K562 (cell line): ENCODE measurements around the gene LPCAT2. TPM values are rescaled to one million over a fixed set of nuclear protein-coding genes. Genes with fewer than 3 reads are reported as not detected.

Experiments used
- ATAC-seq: fragments of 200-7000 bp; cut with Tn5 transposase; 3 replicates; pipeline ENCODE4 v1.9.1; 2020; ENCODE audit warnings: moderate library complexity
- BruUV-seq: library from RNA; stranded (reverse); fragments of 400-500 nt; replicated peaks from 2 replicates; lab custom pipeline; 2021; lab: Mats Ljungman, UMichigan
- CTCF ChIA-PET: fragments of 300-600 bp; formaldehyde crosslinking; extraction: SDS; loops from one replicate; lab custom pipeline; 2021; ENCODE audit warnings: low intra/inter-chr PET ratio; lab: Yijun Ruan, JAX
- POLR2A ChIA-PET: fragments of 300-600, 350-650 bp; sonication (Branson Sonifier 250); formaldehyde crosslinking; extraction: SDS; loops from one replicate; lab custom pipeline; 2021; ENCODE audit warnings: antibody characterized with exemption, inconsistent platforms; lab: Yijun Ruan, JAX
- DNase-seq, 4 experiments: peaks; one replicate each; pipeline versions ENCODE4 v3.0.0 to v3.0.0-alpha.2; 2011 to 2018; ENCODE audit warnings: low spot score in 3 of 4, mixed read lengths in 3 of 4; ENCODE audit errors: extremely low read depth in 1 of 4
- FAIRE-seq: peaks from 2 replicates; lab custom pipeline; 2011; peaks lifted over from hg19 to GRCh38; lab: Jason Lieb, UNC
- H2AFZ ChIP-seq: 2 replicates; pipeline ENCODE4 v1.6.0; 2011; ENCODE audit warnings: low read depth, low read length, control low read depth, inconsistent platforms
- H3K27ac ChIP-seq: fragments of 200-600 bp; 3 replicates; pipeline ENCODE4 v1.8.0; 2011; ENCODE audit warnings: low read depth, mild to moderate bottlenecking, control low read depth, inconsistent platforms, low read length, moderate library complexity, mixed read lengths; ENCODE audit errors: extremely low read depth
- H3K27me3 ChIP-seq, 2 experiments: fragments of 300-600 bp in 1 of 2; 2 replicates in 1 of 2; 3 replicates in 1 of 2; pipeline versions ENCODE4 v1.6.0 to v1.8.0; 2011; ENCODE audit warnings: inconsistent platforms in 2 of 2, low read length in 2 of 2, mild to moderate bottlenecking in 1 of 2, mixed read lengths in 1 of 2, moderate library complexity in 1 of 2; ENCODE audit not compliant: control insufficient read depth in 2 of 2, insufficient read depth in 2 of 2
- H3K36me3 ChIP-seq: fragments of 300-600 bp; 3 replicates; pipeline ENCODE4 v1.8.0; 2011; ENCODE audit warnings: mild to moderate bottlenecking, low read length, inconsistent platforms; ENCODE audit not compliant: control insufficient read depth, insufficient read depth
- H3K4me1 ChIP-seq, 2 experiments: fragments of 200-600 bp in 1 of 2; replicated peaks in 1 of 2; 2 replicates in 1 of 2; 3 replicates in 1 of 2; pipeline versions ENCODE4 v1.5.1 to v1.8.0; 2011; ENCODE audit warnings: inconsistent platforms in 2 of 2, low read length in 2 of 2, mild to moderate bottlenecking in 1 of 2, mixed read lengths in 1 of 2, moderate library complexity in 1 of 2; ENCODE audit not compliant: control insufficient read depth in 2 of 2, insufficient read depth in 2 of 2
- H3K4me2 ChIP-seq: 2 replicates; pipeline ENCODE4 v1.6.1; 2011; ENCODE audit warnings: low read length, control low read depth, inconsistent platforms, mixed read lengths; ENCODE audit not compliant: insufficient read depth
- H3K4me3 ChIP-seq: fragments of 200-600 bp; sonication (generic), shearing (Covaris generic); 2 replicates; pipeline ENCODE4 v1.5.1; 2016; ENCODE audit warnings: control low read depth, inconsistent platforms
- H3K79me2 ChIP-seq: fragments of 200-600 bp; 3 replicates; pipeline ENCODE4 v1.8.0; 2011; ENCODE audit warnings: low read length, inconsistent platforms; ENCODE audit not compliant: control insufficient read depth, insufficient read depth
- H3K9ac ChIP-seq, 2 experiments: 2 replicates each; pipeline versions ENCODE4 v1.6.0 to v1.6.1; 2011; ENCODE audit warnings: low read depth in 2 of 2, low read length in 2 of 2, control low read depth in 1 of 2, inconsistent platforms in 1 of 2, mild to moderate bottlenecking in 1 of 2, mixed read lengths in 1 of 2; ENCODE audit not compliant: insufficient read depth in 1 of 2
- H3K9me1 ChIP-seq: one replicate; pipeline ENCODE4 v1.6.0; 2011; ENCODE audit warnings: inconsistent platforms, mild to moderate bottlenecking, low read length, moderate library complexity; ENCODE audit not compliant: control insufficient read depth, insufficient read depth
- H3K9me3 ChIP-seq: replicated peaks from 2 replicates; pipeline ENCODE4 v1.5.1; 2011; ENCODE audit warnings: low read depth, low read length, inconsistent platforms; ENCODE audit not compliant: control insufficient read depth, insufficient read depth
- H4K20me1 ChIP-seq: replicated peaks from 2 replicates; pipeline ENCODE4 v1.6.1; 2011; ENCODE audit warnings: low read length, inconsistent platforms, mixed read lengths; ENCODE audit not compliant: control insufficient read depth, insufficient read depth
- CREBBP ChIP-seq: IDR thresholded peaks from one replicate; pipeline ENCODE4 v1.6.1; 2012; ENCODE audit warnings: low read depth, mild to moderate bottlenecking, control low read depth, inconsistent platforms, low read length
- ESRRA ChIP-seq: fragments of 450-650 bp; IDR thresholded peaks from 2 replicates; pipeline ENCODE4 v1.6.1; 2014; ENCODE audit warnings: low read depth, mild to moderate bottlenecking, moderate library complexity, borderline replicate concordance
- ESRRB ChIP-seq: fragments of 250-450 bp; sonication (Bioruptor Pico); IDR thresholded peaks from 2 replicates; pipeline ENCODE4 v1.5.0; 2020; ENCODE audit warnings: mild to moderate bottlenecking, moderate library complexity, borderline replicate concordance
- FOXK2 ChIP-seq, 2 experiments: fragments of 450-650 bp; IDR thresholded peaks in 1 of 2; conservative IDR thresholded peaks in 1 of 2; 2 replicates each; pipeline ENCODE4 v1.6.1; 2016; ENCODE audit warnings: low read depth in 2 of 2, mild to moderate bottlenecking in 1 of 2
- MITF ChIP-seq: IDR thresholded peaks from 2 replicates; pipeline ENCODE4 v1.6.1; 2014; ENCODE audit warnings: antibody characterized with exemption
- NEUROD1 ChIP-seq: fragments of 150-350 bp; IDR thresholded peaks from 2 replicates; pipeline ENCODE4 v1.6.1; 2014; ENCODE audit warnings: borderline replicate concordance, low read length, low read depth; ENCODE audit not compliant: partially characterized antibody
- NR2C2 ChIP-seq, 2 experiments: fragments of 200-800 bp in 1 of 2; sonication (Bioruptor generic) in 1 of 2; sonication (generic) in 1 of 2; formaldehyde crosslinking in 1 of 2; IDR thresholded peaks; 2 replicates each; pipeline versions ENCODE4 v1.6.1 to v1.8.0; 2016 to 2022; ENCODE audit warnings: mild to moderate bottlenecking in 1 of 2, missing compliant biosample characterization in 1 of 2, missing genetic modification characterization in 1 of 2, missing genetic modification reagents in 1 of 2
- RBM25 ChIP-seq: fragments of 200-400 bp; formaldehyde crosslinking; IDR thresholded peaks from 2 replicates; pipeline ENCODE4 v1.6.1; 2018; ENCODE audit warnings: low read length, low read depth, moderate library complexity; ENCODE audit not compliant: severe bottlenecking
- SAFB2 ChIP-seq: fragments of 200-400 bp; formaldehyde crosslinking; IDR thresholded peaks from 2 replicates; pipeline ENCODE4 v1.6.1; 2018; ENCODE audit warnings: borderline replicate concordance, low read length, low read depth, moderate library complexity; ENCODE audit not compliant: severe bottlenecking
- ZBTB1 ChIP-seq: sonication (generic); formaldehyde crosslinking; IDR thresholded peaks from 2 replicates; pipeline ENCODE4 v1.8.1; 2023; ENCODE audit warnings: missing genetic modification reagents, low read depth, mild to moderate bottlenecking, borderline replicate concordance
- WGBS: fragments of 100-300 bp; shearing (Covaris generic); methylation state at CpG from one replicate; pipeline ENCODE4 v1.1.6; 2016; ENCODE audit warnings: low coverage, mixed read lengths; ENCODE audit not compliant: insufficient coverage; ENCODE audit errors: missing lambda C conversion rate; 5-methylcytosine and 5-hydroxymethylcytosine counted together
- in situ Hi-C: fragments of 300-500 bp; cut with MboI; formaldehyde crosslinking; loops from 4 replicates; pipeline ENCODE4 v1.15.0; 2018; ENCODE audit warnings: inconsistent platforms, mixed read lengths
- intact Hi-C: fragments of 100-400 bp; cut with micrococcal nuclease; formaldehyde crosslinking; loops from 2 replicates; pipeline ENCODE4 v1.14.2; 2022
- polyA plus RNA-seq, 8 experiments: library from polyadenylated mRNA; depleted of rRNA in 4 of 8; stranded (reverse) in 5 of 8; unstranded in 3 of 8; fragments of >200 nt; fragmentation: Nextera tagmentation in 2 of 8; fragmentation: Illumina TruSeq in 1 of 8; extraction: Ambion mirVana in 2 of 8; extraction: Trizol in 1 of 8; gene quantifications; 2 replicates each; pipeline versions ENCODE4 v1.2.1 to v1.2.3, GENCODE V29; 2011 to 2014; ENCODE audit warnings: inconsistent platforms in 1 of 8, missing spikeins in 1 of 8
- total RNA-seq, 7 experiments: library from RNA; depleted of rRNA in 6 of 7; stranded (reverse); fragments of >200 nt in 6 of 7; fragmentation: Illumina TruSeq in 2 of 7; extraction: Trizol in 2 of 7; gene quantifications; 2 replicates each; pipeline versions ENCODE4 v1.2.1 to v1.2.3, GENCODE V29; 2011 to 2021; ENCODE audit warnings: low replicate concordance in 1 of 7
- TF ChIP-seq, protein P1 (sequence below): fragments of 450-650 bp; conservative IDR thresholded peaks from 2 replicates; pipeline ENCODE4 v1.6.1; 2016; ENCODE audit warnings: missing genetic modification characterization, low read depth, mild to moderate bottlenecking, control low read depth, missing compliant biosample characterization

Gene LPCAT2
- total and polyA plus RNA-seq, 9 of the 15 experiments (the other 6 are each of a cell fraction or from before 2014, with no cell fraction given) = 2.9 to 15.0 (median 7.3) TPM

GRCh38 chr16:55561319-55561848 lies 52.5 kb downstream of the LPCAT2 start:
- intact Hi-C loops (no loop called here), in situ Hi-C loops (no loop called here)
- no peak for ATAC-seq
- BruUV-seq = no TSS peak
- H3K9me1 ChIP-seq = no peaks in the 10 kb centered on the region
- no peaks in the 10 kb centered on the region for H3K36me3 ChIP-seq
- no peak overlapping the region for H3K27ac ChIP-seq
- peaks cover 0 to 1% of the 10 kb centered on the region in 2 experiments; a peak in 1 of 5 replicates for H3K4me1 ChIP-seq
- CTCF ChIA-PET = no interaction called here
- no peak for DNase-seq
- H3K4me3 ChIP-seq = no peak overlapping the region
- no peaks in the 10 kb centered on the region for H4K20me1 ChIP-seq
- no peaks in the 10 kb centered on the region for H3K27me3 ChIP-seq
- no peak overlapping the region for H2AFZ ChIP-seq
- no peak overlapping the region for H3K4me2 ChIP-seq
- no peak overlapping the region for H3K9ac ChIP-seq
- FAIRE-seq = peak; percentile 23
- no peaks in the 10 kb centered on the region for H3K79me2 ChIP-seq
- POLR2A ChIA-PET = no interaction called here
- H3K9me3 ChIP-seq = no peaks in the 10 kb centered on the region
- no peak for TF ChIP-seq SAFB2
- TF ChIP-seq CREBBP = no peak
- TF ChIP-seq, protein P1, sequence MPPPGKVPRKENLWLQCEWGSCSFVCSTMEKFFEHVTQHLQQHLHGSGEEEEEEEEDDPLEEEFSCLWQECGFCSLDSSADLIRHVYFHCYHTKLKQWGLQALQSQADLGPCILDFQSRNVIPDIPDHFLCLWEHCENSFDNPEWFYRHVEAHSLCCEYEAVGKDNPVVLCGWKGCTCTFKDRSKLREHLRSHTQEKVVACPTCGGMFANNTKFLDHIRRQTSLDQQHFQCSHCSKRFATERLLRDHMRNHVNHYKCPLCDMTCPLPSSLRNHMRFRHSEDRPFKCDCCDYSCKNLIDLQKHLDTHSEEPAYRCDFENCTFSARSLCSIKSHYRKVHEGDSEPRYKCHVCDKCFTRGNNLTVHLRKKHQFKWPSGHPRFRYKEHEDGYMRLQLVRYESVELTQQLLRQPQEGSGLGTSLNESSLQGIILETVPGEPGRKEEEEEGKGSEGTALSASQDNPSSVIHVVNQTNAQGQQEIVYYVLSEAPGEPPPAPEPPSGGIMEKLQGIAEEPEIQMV (tag) = no peak
- TF ChIP-seq RBM25 = no peak
- no peak for TF ChIP-seq NR2C2 (CRISPR knock-in tag; IDR thresholded peaks at IDR 0.05)
- TF ChIP-seq NR2C2 (tag; IDR thresholded peaks at IDR 0.05) = no peak
- TF ChIP-seq MITF = no peak
- no peak for TF ChIP-seq ESRRB (CRISPR knock-in tag)
- TF ChIP-seq NEUROD1 = no peak
- no peak for TF ChIP-seq ESRRA
- TF ChIP-seq ZBTB1 = no peak
- no peak for TF ChIP-seq FOXK2 (conservative IDR thresholded peaks at IDR 0.05 in 1 of 2, IDR thresholded peaks at IDR 0.05 in 1 of 2; ENCODE audit: low read depth in 2 of 2)
- 27% methylated on average over 2 of the region's 2 CpGs for WGBS
